GM21723 (cell line): Measurements from ENCODE around the gene TPI1.
"Not testable (repeated sequence)": the region's sequence is repeated elsewhere in the genome, so short reads cannot be mapped to it uniquely, and the experiment has no call there.

ENCODE experiments used
- ATAC-seq: cut with Tn5 transposase; IDR thresholded peaks from one replicate; pipeline ENCODE4 v1.9.1; 2021; ENCODE audit warnings: mild to moderate bottlenecking, moderate library complexity; ENCODE audit not compliant: unreplicated experiment

The TPI1 gene

GRCh38 chr12:6846316-6846869 is 20.9 kb upstream of the TPI1 start:
- no peak for ATAC-seq

- no peak for ATAC-seq
These were observed 19.7 kb upstream of the TPI1 start for GRCh38 chr12:6847676-6848075.

GRCh38 chr12:6849427-6849826 is 17.9 kb upstream of the TPI1 start:
- ATAC-seq, result no peak

GRCh38 chr12:6849976-6850560 is 17.3 kb upstream of the TPI1 start:
- no peak for ATAC-seq

GRCh38 chr12:6850796-6851152 is 16.6 kb upstream of the TPI1 start:
- no peak for ATAC-seq

- peak; percentile 62 for ATAC-seq
These were observed 16.0 kb upstream of the TPI1 start, which contains the start of gene CDCA3 for GRCh38 chr12:6851153-6851920. CDCA3 (minus strand) TSS chr12:6851286; CDS start chr12:6850952, 334 bp downstream.

GRCh38 chr12:6851921-6852650 is 15.2 kb upstream of the TPI1 start, which contains the start of gene USP5:
USP5 (plus strand) TSS chr12:6852150; CDS start chr12:6852180, 30 bp downstream.
- peak; percentile 80 for ATAC-seq

- ATAC-seq, result no peak
These were observed 14.5 kb upstream of the TPI1 start for GRCh38 chr12:6852651-6853354.

- ATAC-seq, result no peak
These were observed 13.7 kb upstream of the TPI1 start for GRCh38 chr12:6853626-6854025.

- no peak for ATAC-seq
These were observed 13.3 kb upstream of the TPI1 start for GRCh38 chr12:6854036-6854435.

- no peak for ATAC-seq
These were observed 12.0 kb upstream of the TPI1 start for GRCh38 chr12:6855322-6855721.

- ATAC-seq, result no peak
These were observed 8.5 kb upstream of the TPI1 start for GRCh38 chr12:6858799-6859198.

GRCh38 chr12:6860116-6860515 is 7.2 kb upstream of the TPI1 start:
- no peak for ATAC-seq

- no peak for ATAC-seq
These were observed 6.4 kb upstream of the TPI1 start for GRCh38 chr12:6860942-6861341.

- no peak for ATAC-seq
These were observed 5.9 kb upstream of the TPI1 start for GRCh38 chr12:6861391-6861790.

GRCh38 chr12:6863033-6863432 is 4.3 kb upstream of the TPI1 start:
- ATAC-seq, result no peak

- no peak for ATAC-seq
These were observed 3.6 kb upstream of the TPI1 start for GRCh38 chr12:6863586-6864321.

GRCh38 chr12:6865307-6865706 is 2.0 kb upstream of the TPI1 start:
- ATAC-seq, result not testable (repeated sequence)

GRCh38 chr12:6866163-6866919 is 990 bp upstream of the TPI1 start:
- no peak for ATAC-seq
